NCI-H187 (cell line): ENCODE data around the gene NSMCE3.

Experiments
- DNase-seq, 2 experiments: peaks; one replicate each; lab custom pipeline; 2025; lab: John Stamatoyannopoulos, UW

NSMCE3 gene

GRCh38 chr15:29220852-29221251 lies 48.8 kb downstream of the NSMCE3 start:
- DNase-seq = no peak

- no peak for DNase-seq
Observed at GRCh38 chr15:29216955-29217354, 52.7 kb downstream of the NSMCE3 start.
